Stimulated activated CD8-positive, alpha-beta memory T cell treated with anti-CD3 and anti-CD28 coated beads, Interleukin-12 subunit alpha, Interleukin-12 subunit beta, amount 100 ng/mL, for 4 hours (primary cell): Measurements from ENCODE around the gene NFIL3.
A peak's percentile ranks its signal among the peaks of the same experiment; 100 is the strongest.
"Not testable (repeated sequence)": the region's sequence is repeated elsewhere in the genome, so short reads cannot be mapped to it uniquely, and the experiment has no call there.

Experiments
- DNase-seq: peaks from one replicate; pipeline ENCODE4 v3.0.0-alpha.2; 2020; ENCODE audit warnings: low read depth

Gene NFIL3

DNA sequence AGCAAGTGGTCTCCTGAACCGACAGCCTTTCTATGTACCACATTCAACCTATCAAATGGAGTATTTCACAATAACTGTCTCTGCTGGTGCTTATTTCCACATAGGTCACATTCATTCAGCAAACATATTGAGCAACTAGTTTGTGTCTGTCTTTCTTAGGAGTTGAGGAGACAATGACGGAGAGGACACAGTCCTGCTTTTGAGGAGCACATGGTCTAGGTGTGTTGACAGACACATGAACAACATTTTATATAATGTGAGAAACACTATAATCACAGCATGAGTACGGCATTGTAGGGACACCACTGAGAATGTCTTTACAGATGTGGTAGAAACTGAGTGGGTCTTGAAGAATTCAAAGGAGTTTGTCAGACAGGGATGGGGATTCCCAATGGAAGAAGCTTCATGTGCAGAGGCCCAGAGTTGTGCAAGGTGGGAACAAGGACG lies 28.5 kb downstream of the NFIL3 start:
- no peak for DNase-seq

GRCh38 chr9:91393826-91394225 lies 29.8 kb downstream of the NFIL3 start:
- no peak for DNase-seq

GRCh38 chr9:91392435-91392834 lies 31.2 kb downstream of the NFIL3 start:
- no peak for DNase-seq

GRCh38 chr9:91391818-91392217 lies 31.8 kb downstream of the NFIL3 start:
- no peak for DNase-seq

DNA sequence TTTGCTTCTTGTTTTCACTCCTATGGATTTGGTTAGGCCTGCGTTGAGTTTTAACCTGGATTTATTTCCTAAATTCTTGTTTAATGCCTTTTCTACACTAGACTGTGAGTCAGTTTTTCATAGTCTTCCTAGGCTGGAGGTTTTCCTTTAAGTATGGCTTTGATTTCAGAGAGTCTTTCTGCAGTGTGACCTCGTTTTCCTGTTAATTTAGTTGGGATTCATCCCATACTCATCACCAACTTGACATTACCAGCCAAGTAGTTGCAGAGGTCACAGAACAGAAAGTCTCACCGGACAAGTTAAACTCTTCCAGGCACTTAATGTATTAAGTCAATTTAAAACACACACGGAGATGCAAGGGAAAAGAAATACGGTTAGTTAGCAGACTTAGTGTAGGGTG lies 32.2 kb downstream of the NFIL3 start:
- no peak for DNase-seq

DNA sequence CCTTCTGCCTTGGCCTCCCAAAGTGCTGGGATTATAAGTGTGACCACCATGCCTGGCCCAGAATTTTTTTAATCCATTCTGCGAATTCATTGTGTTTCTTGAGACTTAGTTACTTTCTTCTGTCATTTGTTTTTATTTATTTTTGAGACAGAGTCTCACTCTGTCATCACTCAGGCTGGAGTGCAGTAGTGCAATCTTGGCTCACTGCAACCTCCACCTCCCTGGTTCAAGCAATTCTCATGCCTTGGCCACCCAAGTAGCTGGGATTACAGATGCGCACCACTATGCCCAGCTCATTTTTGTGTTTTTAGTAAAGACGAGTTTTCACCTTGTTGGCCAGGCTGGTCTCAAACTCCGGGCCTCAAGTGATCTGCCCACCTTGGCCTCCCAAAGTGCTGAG lies 33.9 kb downstream of the NFIL3 start:
- DNase-seq = not testable (repeated sequence)

DNA sequence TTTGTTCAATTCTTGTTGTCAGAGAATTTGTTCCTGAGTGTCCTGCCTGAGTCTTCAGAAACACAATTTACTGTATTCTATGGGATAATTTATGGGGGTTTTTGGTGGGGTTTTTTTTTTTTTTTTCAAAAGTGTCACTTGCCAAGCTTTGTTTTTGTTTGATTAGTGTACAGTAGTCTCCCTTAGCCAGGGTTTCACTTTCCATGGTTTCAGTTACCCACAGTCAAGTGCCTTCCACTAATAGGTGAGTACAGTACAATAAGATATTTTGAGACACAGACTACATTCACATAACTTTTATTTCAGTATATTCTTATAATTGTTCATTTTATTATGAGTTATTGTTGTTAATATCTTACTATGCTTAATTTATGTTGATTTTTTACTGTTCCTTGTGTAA lies 36.9 kb downstream of the NFIL3 start:
- no peak for DNase-seq

- DNase-seq = no peak
Observed at GRCh38 chr9:91384954-91385353, 38.7 kb downstream of the NFIL3 start.

GRCh38 chr9:91383577-91383976 lies 40.1 kb downstream of the NFIL3 start:
- DNase-seq = no peak

GRCh38 chr9:91382298-91382697 lies 41.3 kb downstream of the NFIL3 start:
- no peak for DNase-seq

DNA sequence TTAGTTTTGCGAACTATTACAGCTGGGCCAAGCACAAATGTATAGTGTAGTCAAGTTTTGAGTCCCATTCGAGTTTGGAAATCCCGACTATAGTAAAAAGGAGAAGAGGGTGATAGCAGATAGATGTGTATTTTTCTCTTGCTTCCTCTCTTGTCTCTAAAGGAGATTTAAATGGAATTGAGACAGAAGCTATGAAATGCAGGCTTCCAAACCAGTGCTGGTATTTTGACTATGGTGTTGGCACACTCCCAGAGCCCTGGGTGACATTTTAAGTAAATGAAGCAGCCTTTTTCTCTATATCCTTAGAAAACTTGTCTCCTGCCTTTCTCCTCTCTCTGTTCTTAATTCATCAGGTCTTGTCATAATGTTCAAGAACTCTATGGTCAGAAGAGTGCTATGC lies 44.2 kb downstream of the NFIL3 start:
- no peak for DNase-seq

- DNase-seq = no peak
Observed at GRCh38 chr9:91378695-91379127, 44.9 kb downstream of the NFIL3 start.

GRCh38 chr9:91378054-91378453 lies 45.6 kb downstream of the NFIL3 start:
- DNase-seq = not testable (repeated sequence)

- no peak for DNase-seq
Observed at GRCh38 chr9:91376239-91376638, 47.4 kb downstream of the NFIL3 start.

DNA sequence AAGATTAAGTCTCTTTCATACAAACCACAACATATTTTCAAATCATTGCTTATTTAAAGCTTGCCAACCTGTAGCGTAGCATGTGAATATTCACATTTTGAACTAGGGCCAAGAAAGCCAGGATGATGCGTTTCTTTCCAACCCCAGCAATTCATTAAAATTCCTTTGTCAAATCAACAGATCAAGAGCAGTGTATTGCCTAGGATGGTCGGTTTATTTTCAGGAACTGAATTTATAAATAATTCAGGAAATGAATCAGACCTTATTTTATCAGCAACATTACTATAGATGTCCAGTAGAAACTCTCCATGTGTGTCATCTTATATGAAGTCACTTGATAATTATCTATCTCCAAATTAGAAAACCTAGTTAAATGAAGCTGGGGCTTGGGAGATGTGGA lies 48.7 kb downstream of the NFIL3 start:
- DNase-seq = no peak

DNA sequence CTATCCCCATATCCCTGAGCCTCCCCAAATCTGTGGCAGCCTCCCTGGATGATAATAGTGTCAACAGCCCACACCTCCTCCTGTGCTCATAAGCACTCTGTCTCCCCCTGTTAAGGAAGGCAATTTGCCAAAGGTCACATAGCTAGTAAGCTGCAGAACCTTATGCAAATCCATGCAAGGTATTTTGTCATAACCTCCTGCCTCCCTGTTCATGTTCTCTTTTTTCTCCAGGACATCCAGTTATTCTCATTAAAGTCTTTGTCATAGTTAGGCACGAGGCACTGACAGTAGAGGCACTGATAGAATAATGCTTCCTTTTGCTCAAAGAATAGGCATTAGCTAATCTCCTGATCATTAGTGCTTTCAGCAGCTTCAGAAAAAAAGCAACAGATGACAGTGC lies 51.7 kb downstream of the NFIL3 start:
- no peak for DNase-seq

- DNase-seq = not testable (repeated sequence)
Observed at GRCh38 chr9:91370006-91370405, 53.6 kb downstream of the NFIL3 start.

GRCh38 chr9:91364702-91365101 lies 58.9 kb downstream of the NFIL3 start:
- no peak for DNase-seq

- no peak for DNase-seq
Observed at GRCh38 chr9:91364005-91364404, 59.6 kb downstream of the NFIL3 start.

DNA sequence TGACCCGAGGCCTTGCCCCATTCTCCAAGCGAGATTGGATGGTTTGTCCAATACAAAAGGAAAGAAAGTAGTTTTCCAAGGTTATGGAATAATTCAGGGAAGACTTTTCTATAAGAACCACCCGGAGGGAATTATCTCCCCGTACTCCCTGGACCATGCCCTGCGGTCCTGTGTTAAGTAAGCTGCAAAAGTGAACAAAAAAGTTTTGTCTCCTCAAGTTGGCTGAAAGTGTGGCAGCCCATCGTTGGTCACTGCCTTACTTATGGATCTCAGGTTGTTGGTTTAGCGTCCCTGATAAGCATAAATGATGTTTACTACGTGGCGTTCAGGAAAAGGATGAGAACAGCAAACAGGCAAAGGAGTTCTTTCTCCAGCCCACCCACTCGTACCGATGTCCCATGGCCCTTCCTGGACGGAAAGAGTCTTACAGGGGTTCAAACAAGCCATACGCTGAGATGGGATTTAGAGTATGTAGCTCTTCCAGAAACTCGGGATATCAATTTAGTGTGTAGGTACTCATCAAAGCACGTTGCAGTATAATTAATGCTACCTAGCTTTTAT lies 61.5 kb downstream of the NFIL3 start:
- DNase-seq = no peak

DNA sequence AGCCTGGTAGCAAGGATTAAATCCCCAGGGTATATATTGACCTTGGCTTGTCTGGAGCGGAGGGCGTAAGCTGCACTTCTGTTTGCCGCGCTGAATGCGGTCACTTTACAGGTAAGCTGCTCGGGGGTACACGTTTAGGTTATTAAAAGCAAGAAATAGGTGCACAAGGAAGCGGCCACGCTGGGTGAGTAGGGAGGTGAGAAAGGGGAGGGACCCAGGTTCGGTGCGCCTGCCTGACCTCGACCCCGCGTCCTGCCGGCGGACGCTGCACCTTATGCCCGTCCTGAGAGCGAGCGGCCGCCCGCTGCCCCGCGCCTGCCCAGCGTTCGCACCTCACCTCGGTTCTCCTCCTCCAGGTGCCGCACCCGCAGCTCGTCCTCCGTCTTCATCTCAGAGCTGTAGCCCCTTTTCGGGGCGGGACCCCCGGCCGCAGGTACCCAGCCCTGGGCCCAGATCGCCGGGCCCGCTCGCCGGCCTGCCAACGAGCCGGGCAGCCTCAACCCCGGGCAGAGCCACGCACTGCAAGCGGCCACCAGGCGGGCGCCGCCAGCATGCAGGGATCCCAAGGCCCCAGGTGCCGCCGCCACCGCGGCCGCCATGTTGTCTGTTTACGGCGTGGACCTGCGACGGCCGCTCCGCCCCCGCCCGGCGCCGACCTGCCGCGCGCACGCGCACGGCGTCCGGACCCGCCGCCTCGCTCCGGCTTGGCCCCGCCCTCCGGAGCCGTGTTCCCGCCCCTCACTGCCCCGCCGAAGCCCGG lies 62.2 kb downstream of the NFIL3 start, which contains the start of gene AUH:
AUH (minus strand) TSS at position 628 of the 760 bp plus-strand sequence; CDS start at position 599, 29 bp downstream.
- DNase-seq = peak; percentile 78

- DNase-seq = no peak
Observed at GRCh38 chr9:91360551-91361290, 62.9 kb downstream of the NFIL3 start.
